K562 (cell line): ENCODE data around the gene CALML3. TPM values are rescaled to one million over a fixed set of nuclear protein-coding genes. Genes with fewer than 3 reads are reported as not detected.

Experiments used
- BRF2 ChIP-seq: IDR thresholded peaks from 3 replicates; pipeline ENCODE4 v1.6.1; 2011; ENCODE audit warnings: borderline replicate concordance, mild to moderate bottlenecking; ENCODE audit not compliant: insufficient read length, insufficient read depth
- CC2D1A ChIP-seq: fragments of 450-650 bp; IDR thresholded peaks from 2 replicates; pipeline ENCODE4 v1.6.1; 2017; ENCODE audit warnings: mild to moderate bottlenecking
- DDX20 ChIP-seq: fragments of 450-650 bp; IDR thresholded peaks from 2 replicates; pipeline ENCODE4 v1.6.1; 2016; ENCODE audit warnings: missing genetic modification characterization, low read depth, mild to moderate bottlenecking, missing compliant biosample characterization, moderate library complexity
- EWSR1 ChIP-seq: fragments of 450-650 bp; IDR thresholded peaks from 2 replicates; pipeline ENCODE4 v1.6.1; 2018; ENCODE audit warnings: borderline replicate concordance, mild to moderate bottlenecking, low read depth, moderate library complexity; ENCODE audit not compliant: partially characterized antibody
- FOXK1 ChIP-seq: sonication (generic); formaldehyde crosslinking; IDR thresholded peaks from 2 replicates; pipeline ENCODE4 v1.8.0; 2022; ENCODE audit warnings: missing genetic modification reagents, mild to moderate bottlenecking, borderline replicate concordance
- FOXP4 ChIP-seq: sonication (generic); formaldehyde crosslinking; IDR thresholded peaks from 2 replicates; pipeline ENCODE4 v1.8.0; 2022; ENCODE audit warnings: mild to moderate bottlenecking, missing genetic modification reagents, borderline replicate concordance
- GATAD2A ChIP-seq: fragments of 450-650 bp; IDR thresholded peaks from 2 replicates; pipeline ENCODE4 v1.6.1; 2017
- HINFP ChIP-seq: fragments of 450-650 bp; conservative IDR thresholded peaks from 2 replicates; pipeline ENCODE4 v1.6.1; 2016; ENCODE audit warnings: missing genetic modification characterization, low read depth, mild to moderate bottlenecking, control low read depth, missing compliant biosample characterization
- KAT7 ChIP-seq: sonication (generic); formaldehyde crosslinking; IDR thresholded peaks from 2 replicates; pipeline ENCODE4 v1.8.0; 2022; ENCODE audit warnings: missing genetic modification reagents, mild to moderate bottlenecking, borderline replicate concordance
- NFIX ChIP-seq: fragments of 250-450 bp; sonication (Bioruptor Pico); IDR thresholded peaks from 2 replicates; pipeline ENCODE4 v1.4.0; 2020; ENCODE audit warnings: low read depth, mild to moderate bottlenecking, moderate library complexity
- NR2C2 ChIP-seq, 2 experiments: fragments of 200-800 bp in 1 of 2; sonication (Bioruptor generic) in 1 of 2; sonication (generic) in 1 of 2; formaldehyde crosslinking in 1 of 2; IDR thresholded peaks; 2 replicates each; pipeline versions ENCODE4 v1.6.1 to v1.8.0; 2016 to 2022; ENCODE audit warnings: mild to moderate bottlenecking in 1 of 2, missing compliant biosample characterization in 1 of 2, missing genetic modification characterization in 1 of 2, missing genetic modification reagents in 1 of 2
- NUFIP1 ChIP-seq: fragments of 450-650 bp; IDR thresholded peaks from 2 replicates; pipeline ENCODE4 v1.6.1; 2018; ENCODE audit not compliant: partially characterized antibody
- SAFB2 ChIP-seq: fragments of 200-400 bp; formaldehyde crosslinking; IDR thresholded peaks from 2 replicates; pipeline ENCODE4 v1.6.1; 2018; ENCODE audit warnings: borderline replicate concordance, low read length, low read depth, moderate library complexity; ENCODE audit not compliant: severe bottlenecking
- SPI1 ChIP-seq: IDR thresholded peaks from 2 replicates; pipeline ENCODE4 v1.6.1; 2011; ENCODE audit warnings: low read depth, low read length, control low read depth, borderline replicate concordance
- SREBF2 ChIP-seq: sonication (generic); formaldehyde crosslinking; IDR thresholded peaks from 2 replicates; pipeline ENCODE4 v1.4.0; 2020; ENCODE audit warnings: mild to moderate bottlenecking, missing genetic modification reagents
- TBL1XR1 ChIP-seq, 2 experiments: IDR thresholded peaks; 2 replicates each; pipeline ENCODE4 v1.6.1; 2012; ENCODE audit warnings: improper control_type of control experiment in 2 of 2, low read length in 2 of 2, mild to moderate bottlenecking in 1 of 2
- ZBTB7A ChIP-seq: IDR thresholded peaks from 2 replicates; pipeline ENCODE4 v1.6.1; 2011; ENCODE audit warnings: low read depth, mild to moderate bottlenecking, low read length, moderate library complexity, borderline replicate concordance; ENCODE audit not compliant: control insufficient read depth
- ZBTB8A ChIP-seq: fragments of 450-650 bp; IDR thresholded peaks from 2 replicates; pipeline ENCODE4 v1.6.1; 2018; ENCODE audit warnings: mild to moderate bottlenecking, moderate library complexity; ENCODE audit not compliant: partially characterized antibody
- ZFX ChIP-seq: sonication (generic); formaldehyde crosslinking; IDR thresholded peaks from 2 replicates; pipeline ENCODE4 v1.8.0; 2022; ENCODE audit warnings: mild to moderate bottlenecking, missing genetic modification reagents, moderate library complexity
- ZKSCAN3 ChIP-seq: fragments of 250-450 bp; sonication (Bioruptor Pico); IDR thresholded peaks from 2 replicates; pipeline ENCODE4 v1.4.0; 2020
- polyA plus RNA-seq, 8 experiments: library from polyadenylated mRNA; depleted of rRNA in 4 of 8; stranded (reverse) in 5 of 8; unstranded in 3 of 8; fragments of >200 nt; fragmentation: Nextera tagmentation in 2 of 8; fragmentation: Illumina TruSeq in 1 of 8; extraction: Ambion mirVana in 2 of 8; extraction: Trizol in 1 of 8; gene quantifications; 2 replicates each; pipeline versions ENCODE4 v1.2.1 to v1.2.3, GENCODE V29; 2011 to 2014; ENCODE audit warnings: inconsistent platforms in 1 of 8, missing spikeins in 1 of 8
- total RNA-seq, 7 experiments: library from RNA; depleted of rRNA in 6 of 7; stranded (reverse); fragments of >200 nt in 6 of 7; fragmentation: Illumina TruSeq in 2 of 7; extraction: Trizol in 2 of 7; gene quantifications; 2 replicates each; pipeline versions ENCODE4 v1.2.1 to v1.2.3, GENCODE V29; 2011 to 2021; ENCODE audit warnings: low replicate concordance in 1 of 7
- TF ChIP-seq, protein P1 (sequence below): fragments of 450-650 bp; IDR thresholded peaks from 2 replicates; pipeline ENCODE4 v1.6.1; 2016; ENCODE audit warnings: mild to moderate bottlenecking

The CALML3 gene
- total and polyA plus RNA-seq, 9 of the 15 experiments (the other 6 are each of a cell fraction or from before 2014, with no cell fraction given): not detected

- peak; percentile 68 for TF ChIP-seq ZFX (CRISPR knock-in tag)
- TF ChIP-seq SREBF2 (CRISPR knock-in tag): 0 out of 2 replicates have a peak, but pooled peaks have one; percentile 77
- TF ChIP-seq NR2C2 (CRISPR knock-in tag; IDR thresholded peaks at IDR 0.05): no peak
- peak; percentile 4; the same call in 1 of the 2 replicates for TF ChIP-seq NR2C2 (tag; IDR thresholded peaks at IDR 0.05)
- no peak for TF ChIP-seq HINFP (tag)
- TF ChIP-seq ZKSCAN3 (CRISPR knock-in tag): no peak
- TF ChIP-seq CC2D1A: no peak
- no peak for TF ChIP-seq KAT7 (CRISPR knock-in tag)
- TF ChIP-seq, protein P1, sequence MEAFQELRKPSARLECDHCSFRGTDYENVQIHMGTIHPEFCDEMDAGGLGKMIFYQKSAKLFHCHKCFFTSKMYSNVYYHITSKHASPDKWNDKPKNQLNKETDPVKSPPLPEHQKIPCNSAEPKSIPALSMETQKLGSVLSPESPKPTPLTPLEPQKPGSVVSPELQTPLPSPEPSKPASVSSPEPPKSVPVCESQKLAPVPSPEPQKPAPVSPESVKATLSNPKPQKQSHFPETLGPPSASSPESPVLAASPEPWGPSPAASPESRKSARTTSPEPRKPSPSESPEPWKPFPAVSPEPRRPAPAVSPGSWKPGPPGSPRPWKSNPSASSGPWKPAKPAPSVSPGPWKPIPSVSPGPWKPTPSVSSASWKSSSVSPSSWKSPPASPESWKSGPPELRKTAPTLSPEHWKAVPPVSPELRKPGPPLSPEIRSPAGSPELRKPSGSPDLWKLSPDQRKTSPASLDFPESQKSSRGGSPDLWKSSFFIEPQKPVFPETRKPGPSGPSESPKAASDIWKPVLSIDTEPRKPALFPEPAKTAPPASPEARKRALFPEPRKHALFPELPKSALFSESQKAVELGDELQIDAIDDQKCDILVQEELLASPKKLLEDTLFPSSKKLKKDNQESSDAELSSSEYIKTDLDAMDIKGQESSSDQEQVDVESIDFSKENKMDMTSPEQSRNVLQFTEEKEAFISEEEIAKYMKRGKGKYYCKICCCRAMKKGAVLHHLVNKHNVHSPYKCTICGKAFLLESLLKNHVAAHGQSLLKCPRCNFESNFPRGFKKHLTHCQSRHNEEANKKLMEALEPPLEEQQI: no peak
- no peak for TF ChIP-seq NUFIP1
- TF ChIP-seq SPI1: no peak
- no peak for TF ChIP-seq ZBTB8A
- TF ChIP-seq ZBTB7A: peak; percentile 67; the same call in 1 of the 2 replicates
- no peak for TF ChIP-seq SAFB2
- no peak for TF ChIP-seq FOXP4 (CRISPR knock-in tag)
- TF ChIP-seq EWSR1: no peak
- no peak for TF ChIP-seq BRF2
- TF ChIP-seq TBL1XR1 (IDR thresholded peaks at IDR 0.05; ENCODE audit: low read length in 2 of 2): no peak
- no peak for TF ChIP-seq DDX20 (tag)
- no peak for TF ChIP-seq NFIX (CRISPR knock-in tag)
- no peak for TF ChIP-seq FOXK1 (CRISPR knock-in tag)
- TF ChIP-seq GATAD2A: no peak
Measured at GRCh38 chr10:5478694-5479305, 46.0 kb upstream of the CALML3 start (continued).
